ENCODE results near the gene PPP4R3C.
"Not testable (repeated sequence)": the region's sequence is repeated elsewhere in the genome, so short reads cannot be mapped to it uniquely, and the experiment has no call there.

Gene PPP4R3C
- total RNA-seq, result 0 reads per million in 9 experiments

- Mint-ChIP-seq H3K27ac (no peak within 1 kb of the TSS), H3K4me3 (no peak within 1 kb of the TSS), H3K36me3 (ENCODE audit: insufficient read depth) (no peaks in the 10 kb centered on the region), H3K27me3 (no peaks in the 10 kb centered on the region), H3K9me3 (peaks cover 2 to 10% of the 10 kb centered on the region in 2 donors), H3K4me1 (ENCODE audit: low read depth in 2 of 2) (no peaks in the 10 kb centered on the region)
- ATAC-seq (replicated peaks) (no peak), DNase-seq (no peak)
These were observed at the start of gene PPP4R3C for GRCh38 chrX:27463187-27463586. TSS of gene PPP4R3C (minus strand) at chrX:27463341. CDS start at chrX:27463296, 45 bp downstream.

DNA sequence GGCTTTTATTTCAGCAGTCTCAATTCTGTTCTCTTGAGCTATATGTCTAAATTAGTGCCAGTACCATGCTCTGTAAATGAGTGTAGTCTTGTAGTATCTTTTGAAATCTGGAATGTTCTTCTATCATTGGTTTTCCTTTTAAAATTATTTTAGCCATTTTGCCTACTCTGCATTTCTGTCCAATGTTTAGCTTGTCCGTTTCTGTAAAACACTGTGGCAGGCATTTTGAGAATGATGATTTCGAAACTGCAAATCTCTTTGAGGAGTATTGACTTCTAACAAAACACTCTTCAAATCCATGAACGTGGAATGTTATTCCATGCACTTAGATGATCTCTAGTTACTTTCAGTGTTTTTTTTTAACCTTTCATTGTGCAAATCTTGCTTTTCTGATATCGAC is 28.3 kb upstream of the PPP4R3C start:
- H3K27ac Mint-ChIP-seq, result no peak overlapping the region
- H3K36me3 Mint-ChIP-seq (ENCODE audit: insufficient read depth), result no peaks in the 10 kb centered on the region
- no peak overlapping the region for H3K4me3 Mint-ChIP-seq
- no peak for DNase-seq
- no peak for ATAC-seq (replicated peaks)
- no peaks in the 10 kb centered on the region for H3K4me1 Mint-ChIP-seq (ENCODE audit: low read depth in 2 of 2)
- H3K9me3 Mint-ChIP-seq, result no peaks in the 10 kb centered on the region
- no peaks in the 10 kb centered on the region for H3K27me3 Mint-ChIP-seq

- H3K9me3 Mint-ChIP-seq, result peaks cover 2 to 10% of the 10 kb centered on the region in 2 donors
- no peaks in the 10 kb centered on the region for H3K36me3 Mint-ChIP-seq (ENCODE audit: insufficient read depth)
- DNase-seq (no peak), ATAC-seq (replicated peaks) (no peak)
- no peak overlapping the region for H3K4me3 Mint-ChIP-seq
- H3K4me1 Mint-ChIP-seq (ENCODE audit: low read depth in 2 of 2), result no peaks in the 10 kb centered on the region
- no peaks in the 10 kb centered on the region for H3K27me3 Mint-ChIP-seq
- no peak overlapping the region for H3K27ac Mint-ChIP-seq
These were observed 2.9 kb upstream of the PPP4R3C start for GRCh38 chrX:27466051-27466450.

DNA sequence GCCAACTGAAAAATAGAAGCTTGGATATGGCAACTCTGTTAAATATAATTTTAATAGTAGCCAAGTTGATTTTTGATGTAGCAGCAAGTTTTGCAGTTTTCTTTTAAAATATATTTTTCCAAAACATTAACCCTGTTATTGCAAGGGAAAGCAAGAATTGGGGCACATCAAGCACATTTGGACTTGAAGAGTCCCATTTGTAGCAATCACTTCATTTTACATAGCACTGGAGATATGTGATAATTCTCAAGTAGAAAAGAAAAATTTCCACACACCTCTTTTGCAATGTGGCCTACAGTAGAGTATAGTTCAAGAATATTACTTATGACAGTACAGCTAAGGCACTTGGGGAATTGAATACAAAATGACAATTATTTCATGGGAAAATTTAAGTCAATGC is 1.9 kb upstream of the PPP4R3C start:
- peaks cover 4 to 10% of the 10 kb centered on the region in 2 donors for H3K9me3 Mint-ChIP-seq
- H3K27ac Mint-ChIP-seq, result no peak overlapping the region
- no peak overlapping the region for H3K4me3 Mint-ChIP-seq
- no peak for DNase-seq
- H3K4me1 Mint-ChIP-seq (ENCODE audit: low read depth in 2 of 2), result no peaks in the 10 kb centered on the region
- ATAC-seq (replicated peaks), result no peak
- no peaks in the 10 kb centered on the region for H3K36me3 Mint-ChIP-seq (ENCODE audit: insufficient read depth)
- H3K27me3 Mint-ChIP-seq, result no peaks in the 10 kb centered on the region

DNA sequence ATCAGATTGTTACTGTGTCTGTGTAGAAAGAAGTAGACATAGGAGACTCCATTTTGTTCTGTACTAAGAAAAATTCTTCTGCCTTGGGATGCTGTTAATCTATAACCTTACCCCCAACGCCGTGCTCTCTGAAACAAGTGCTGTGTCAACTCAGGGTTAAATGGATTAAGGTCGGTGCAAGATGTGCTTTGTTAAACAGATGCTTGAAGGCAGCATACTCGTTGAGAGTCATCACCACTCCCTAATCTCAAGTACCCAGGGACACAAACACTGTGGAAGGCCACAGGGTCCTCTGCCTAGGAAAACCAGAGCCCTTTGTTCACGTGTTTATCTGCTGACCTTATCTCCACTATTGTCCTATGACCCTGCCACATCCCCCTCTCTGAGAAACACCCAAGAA is 4.0 kb downstream of the PPP4R3C start:
- ATAC-seq (replicated peaks); H3K27ac Mint-ChIP-seq; H3K4me1 Mint-ChIP-seq (ENCODE audit: low read depth in 2 of 2); H3K9me3 Mint-ChIP-seq; DNase-seq; H3K36me3 Mint-ChIP-seq (ENCODE audit: insufficient read depth); H3K27me3 Mint-ChIP-seq; H3K4me3 Mint-ChIP-seq: not testable (repeated sequence)

DNA sequence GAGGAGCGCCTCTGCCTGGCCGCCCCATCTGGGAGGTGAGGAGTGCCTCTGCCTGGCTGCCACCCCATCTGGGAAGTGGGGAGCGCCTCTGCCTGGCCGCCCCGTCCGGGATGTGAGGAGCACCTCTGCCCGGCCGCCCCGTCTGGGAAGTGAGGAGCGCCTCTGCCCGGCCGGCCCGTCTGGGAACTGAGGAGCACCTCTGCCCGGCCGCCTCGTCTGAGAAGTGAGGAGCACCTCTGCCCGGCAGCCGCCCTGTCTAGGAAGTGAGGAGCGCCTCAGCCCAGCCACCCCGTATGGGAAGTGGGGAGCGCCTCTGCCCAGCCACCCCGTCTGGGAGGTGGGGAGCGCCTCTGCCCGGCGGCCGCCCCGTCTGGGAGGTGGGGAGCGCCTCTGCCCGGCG is 4.6 kb downstream of the PPP4R3C start:
- H3K36me3 Mint-ChIP-seq (ENCODE audit: insufficient read depth); H3K9me3 Mint-ChIP-seq; H3K27ac Mint-ChIP-seq; H3K4me1 Mint-ChIP-seq (ENCODE audit: low read depth in 2 of 2); ATAC-seq (replicated peaks); H3K4me3 Mint-ChIP-seq; DNase-seq; H3K27me3 Mint-ChIP-seq: not testable (repeated sequence)

DNA sequence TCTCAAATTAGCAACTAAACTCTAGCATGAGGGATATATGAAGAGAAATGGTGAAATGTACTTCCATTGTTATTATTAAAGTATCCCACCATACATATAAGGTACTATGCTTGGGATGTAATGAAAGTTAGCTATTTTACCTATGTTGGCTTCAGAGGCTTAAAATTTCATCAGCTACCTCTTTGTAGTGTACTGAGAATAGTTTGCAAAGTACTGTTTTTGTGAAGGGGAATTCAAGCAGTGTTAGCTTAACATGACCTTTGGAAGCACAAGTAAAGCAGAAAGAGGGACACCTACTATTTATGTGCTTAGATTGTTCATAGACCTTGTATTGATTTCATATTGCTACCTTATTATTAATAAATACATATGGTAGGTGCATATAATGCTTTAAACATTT is 11.8 kb downstream of the PPP4R3C start:
- Mint-ChIP-seq H3K9me3 (no peaks in the 10 kb centered on the region), H3K36me3 (ENCODE audit: insufficient read depth) (no peaks in the 10 kb centered on the region), H3K4me3 (no peak overlapping the region), H3K27ac (no peak overlapping the region), H3K27me3 (no peaks in the 10 kb centered on the region), H3K4me1 (ENCODE audit: low read depth in 2 of 2) (no peaks in the 10 kb centered on the region)
- DNase-seq (no peak), ATAC-seq (replicated peaks) (no peak)

DNA sequence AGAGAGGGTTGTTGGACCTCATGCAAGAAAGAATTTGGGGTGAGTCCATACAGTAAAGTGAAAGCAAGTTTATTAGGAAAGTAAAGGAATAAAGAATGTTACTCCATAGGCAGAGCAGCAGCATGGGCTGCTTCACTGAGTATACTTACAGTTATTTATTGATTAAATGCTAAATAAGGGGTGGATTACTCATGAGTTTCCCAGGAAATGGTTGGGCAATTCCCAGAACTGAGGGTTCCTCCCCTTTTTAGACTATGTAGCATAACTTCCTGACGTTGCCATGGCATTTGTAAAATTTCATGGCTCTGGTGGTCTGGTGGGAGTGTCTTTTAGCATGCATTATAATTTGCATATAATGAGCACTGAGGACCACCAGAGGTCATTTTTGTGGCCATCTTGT is 16.7 kb downstream of the PPP4R3C start:
- H3K27ac Mint-ChIP-seq, result no peak overlapping the region
- no peaks in the 10 kb centered on the region for H3K4me1 Mint-ChIP-seq (ENCODE audit: low read depth in 2 of 2)
- no peak overlapping the region for H3K4me3 Mint-ChIP-seq
- no peaks in the 10 kb centered on the region for H3K27me3 Mint-ChIP-seq
- ATAC-seq (replicated peaks) (no peak), DNase-seq (no peak)
- H3K36me3 Mint-ChIP-seq (ENCODE audit: insufficient read depth), result no peaks in the 10 kb centered on the region
- peaks cover 0 to 2% of the 10 kb centered on the region in 2 donors for H3K9me3 Mint-ChIP-seq

- ATAC-seq (replicated peaks) (no peak), DNase-seq (no peak)
- no peak overlapping the region for H3K4me3 Mint-ChIP-seq
- H3K27ac Mint-ChIP-seq, result no peak overlapping the region
- no peaks in the 10 kb centered on the region for H3K27me3 Mint-ChIP-seq
- H3K36me3 Mint-ChIP-seq (ENCODE audit: insufficient read depth), result no peaks in the 10 kb centered on the region
- H3K4me1 Mint-ChIP-seq (ENCODE audit: low read depth in 2 of 2), result no peaks in the 10 kb centered on the region
- peaks cover 0 to 2% of the 10 kb centered on the region in 2 donors for H3K9me3 Mint-ChIP-seq
These were observed 17.7 kb downstream of the PPP4R3C start for GRCh38 chrX:27445438-27445837.

GRCh38 chrX:27444093-27444908 is 18.8 kb downstream of the PPP4R3C start:
- no peaks in the 10 kb centered on the region for H3K4me1 Mint-ChIP-seq (ENCODE audit: low read depth in 2 of 2)
- H3K27me3 Mint-ChIP-seq, result no peaks in the 10 kb centered on the region
- ATAC-seq (replicated peaks) (no peak), DNase-seq (no peak)
- peaks cover 0 to 2% of the 10 kb centered on the region in 2 donors for H3K9me3 Mint-ChIP-seq
- no peaks in the 10 kb centered on the region for H3K36me3 Mint-ChIP-seq (ENCODE audit: insufficient read depth)
- no peak overlapping the region for H3K27ac Mint-ChIP-seq
- no peak overlapping the region for H3K4me3 Mint-ChIP-seq

GRCh38 chrX:27442392-27442791 is 20.7 kb downstream of the PPP4R3C start:
- not testable (repeated sequence) for H3K27ac Mint-ChIP-seq; ATAC-seq (replicated peaks); H3K4me1 Mint-ChIP-seq (ENCODE audit: low read depth in 2 of 2); H3K27me3 Mint-ChIP-seq; H3K9me3 Mint-ChIP-seq; DNase-seq; H3K4me3 Mint-ChIP-seq; H3K36me3 Mint-ChIP-seq (ENCODE audit: insufficient read depth)

DNA sequence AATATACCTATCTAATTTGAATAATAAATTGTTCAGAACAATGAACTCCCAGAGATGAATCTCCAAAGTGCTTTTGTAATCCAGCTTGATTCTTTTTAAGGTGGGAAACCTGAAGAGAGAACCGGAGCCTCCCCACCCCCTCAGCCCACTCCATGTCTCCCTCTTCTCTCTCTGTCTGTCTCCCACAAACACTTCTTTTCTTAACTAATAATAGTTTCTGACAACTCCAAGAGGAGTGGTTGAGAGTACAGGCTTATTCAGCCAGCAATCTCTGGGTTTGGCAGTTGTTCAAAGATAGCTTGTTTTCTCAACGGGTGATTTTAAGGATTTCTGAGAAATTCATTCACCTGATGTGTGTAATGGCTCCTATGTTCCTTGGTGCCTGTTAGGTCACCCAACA is 23.4 kb downstream of the PPP4R3C start:
- Mint-ChIP-seq H3K27me3 (no peaks in the 10 kb centered on the region), H3K27ac (no peak overlapping the region), H3K4me1 (ENCODE audit: low read depth in 2 of 2) (no peaks in the 10 kb centered on the region), H3K36me3 (ENCODE audit: insufficient read depth) (no peaks in the 10 kb centered on the region), H3K4me3 (no peak overlapping the region), H3K9me3 (no peaks in the 10 kb centered on the region)
- ATAC-seq (replicated peaks) (no peak), DNase-seq (no peak)

- no peak for DNase-seq
- Mint-ChIP-seq H3K9me3 (no peaks in the 10 kb centered on the region), H3K27me3 (no peaks in the 10 kb centered on the region), H3K36me3 (ENCODE audit: insufficient read depth) (no peaks in the 10 kb centered on the region), H3K4me1 (ENCODE audit: low read depth in 2 of 2) (no peaks in the 10 kb centered on the region), H3K27ac (no peak overlapping the region), H3K4me3 (no peak overlapping the region)
- ATAC-seq (replicated peaks), result no peak
These were observed 24.2 kb downstream of the PPP4R3C start for GRCh38 chrX:27438937-27439336.

DNA sequence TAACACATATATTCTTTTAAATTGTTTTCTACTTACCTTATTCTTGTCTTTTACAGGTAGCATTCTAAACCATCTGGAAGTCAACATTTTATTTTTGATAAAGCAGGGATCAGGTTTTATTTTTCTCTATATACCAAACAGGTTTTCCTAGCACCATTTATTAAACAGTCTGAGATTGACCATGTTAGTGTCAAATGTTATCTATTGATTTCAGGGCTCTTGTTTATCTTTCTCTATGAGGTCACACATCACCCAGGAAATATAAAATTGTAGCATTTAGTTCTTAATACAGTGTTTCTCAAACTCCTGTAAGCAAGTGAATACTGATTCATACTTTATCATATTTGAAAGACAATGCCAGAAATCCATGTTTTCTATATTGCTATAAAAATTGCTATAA is 28.1 kb downstream of the PPP4R3C start:
- ATAC-seq (replicated peaks) (no peak), DNase-seq (no peak)
- Mint-ChIP-seq H3K4me1 (ENCODE audit: low read depth in 2 of 2) (no peaks in the 10 kb centered on the region), H3K36me3 (ENCODE audit: insufficient read depth) (no peaks in the 10 kb centered on the region), H3K27me3 (no peaks in the 10 kb centered on the region), H3K27ac (no peak overlapping the region), H3K4me3 (no peak overlapping the region), H3K9me3 (no peaks in the 10 kb centered on the region)

Measured in effector memory CD8-positive, alpha-beta T cell (primary cell).